ENCODE measurements around the gene ARHGEF18.

The ARHGEF18 gene

DNA sequence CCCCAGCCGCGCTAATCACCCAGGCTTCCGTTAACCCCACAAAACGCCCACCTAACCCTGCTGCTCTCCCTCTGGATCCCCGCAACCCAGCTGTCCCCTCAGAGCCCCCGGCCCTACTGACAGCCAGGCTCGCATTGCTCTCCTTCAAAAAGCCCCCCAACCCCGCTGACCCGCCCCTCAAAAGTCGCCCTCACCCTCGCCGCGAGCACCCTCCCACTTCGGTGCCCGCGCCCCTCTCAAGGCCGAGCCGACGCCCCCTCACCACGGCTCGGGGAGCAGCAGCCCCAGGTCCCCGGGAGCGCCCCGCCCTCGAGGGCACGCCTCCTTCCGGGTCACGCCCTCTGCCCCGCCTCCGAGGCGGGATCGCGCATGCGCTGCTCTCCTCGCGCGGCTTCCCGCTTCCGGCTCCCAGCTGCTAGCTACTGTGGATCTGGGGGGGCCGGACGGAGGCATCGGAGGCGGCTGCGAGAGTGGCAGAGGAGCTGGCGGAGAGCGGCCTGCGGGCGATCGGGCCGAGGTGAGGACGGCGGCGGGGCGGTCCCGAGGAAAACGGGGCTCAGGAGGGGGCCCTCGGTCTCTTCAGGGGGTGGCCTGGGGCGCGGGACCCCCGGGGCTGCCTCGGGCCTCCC, 46.1 kb downstream of the ARHGEF18 start:
- Histone ChIP-seq H2BK15ac (ENCODE audit: low read length) (no peak overlapping the region), H2AK5ac (ENCODE audit: low read depth, low read length) (peak overlapping the region; percentile 89), H2BK12ac (ENCODE audit: low read length) (peak overlapping the region; percentile 77), H3K23ac (ENCODE audit: low read depth, low read length, poor library complexity) (peak overlapping the region; percentile 87), H3K27me3 (ENCODE audit: control insufficient read depth in 3 of 3, insufficient read depth in 3 of 3, low read depth in 1 of 3, low read length in 3 of 3) (no peaks in the 10 kb centered on the region), H2BK120ac (ENCODE audit: low read depth, low read length) (no peak overlapping the region), H2AFZ (ENCODE audit: low read length) (peak overlapping the region; percentile 96), H3K9me3 (replicated peaks in 1 of 2; ENCODE audit: control insufficient read depth in 2 of 2, insufficient read depth in 1 of 2, low read depth in 1 of 2, low read length in 2 of 2) (peaks cover 0 to 3% of the 10 kb centered on the region in 2 donors), H3K9ac (ENCODE audit: low read depth, low read length, poor library complexity) (peak overlapping the region; percentile 95), H3K18ac (ENCODE audit: low read length) (peak overlapping the region; percentile 96), H3K4ac (ENCODE audit: low read length) (no peak overlapping the region), H2BK5ac (ENCODE audit: low read length) (peak overlapping the region; percentile 85), H4K91ac (ENCODE audit: low read depth, low read length, poor library complexity) (no peak overlapping the region), H3K4me2 (ENCODE audit: insufficient read depth, low read length, poor library complexity, severe bottlenecking) (peak overlapping the region; percentile 85), H3K4me3 (ENCODE audit: low read length in 2 of 2) (peak overlapping the region; percentile 94 to 99), H3K14ac (ENCODE audit: low read length) (no peak overlapping the region), H3K79me1 (ENCODE audit: low read depth, low read length) (peaks cover 3% of the 10 kb centered on the region), H3K27ac (replicated peaks; ENCODE audit: low read length) (no peak overlapping the region), H4K8ac (ENCODE audit: low read depth, low read length) (no peak overlapping the region), H3K36me3 (replicated peaks in 1 of 2; ENCODE audit: control insufficient read depth in 2 of 2, insufficient read depth in 2 of 2, low read length in 2 of 2) (peaks cover 0 to 3% of the 10 kb centered on the region in 2 donors), H3K4me1 (ENCODE audit: control insufficient read depth in 2 of 2, insufficient read depth in 1 of 2, low read depth in 1 of 2, low read length in 2 of 2) (peaks cover 4 to 14% of the 10 kb centered on the region in 2 donors)
- peak; percentile 94 for DNase-seq (ENCODE audit: low spot score)
- no CpG with 5 or more reads among the region's 61 CpGs for WGBS, 2 donors (ENCODE audit: extremely low coverage in 2 of 2, insufficient read length in 2 of 2, insufficient replicate concordance in 1 of 2)

DNA sequence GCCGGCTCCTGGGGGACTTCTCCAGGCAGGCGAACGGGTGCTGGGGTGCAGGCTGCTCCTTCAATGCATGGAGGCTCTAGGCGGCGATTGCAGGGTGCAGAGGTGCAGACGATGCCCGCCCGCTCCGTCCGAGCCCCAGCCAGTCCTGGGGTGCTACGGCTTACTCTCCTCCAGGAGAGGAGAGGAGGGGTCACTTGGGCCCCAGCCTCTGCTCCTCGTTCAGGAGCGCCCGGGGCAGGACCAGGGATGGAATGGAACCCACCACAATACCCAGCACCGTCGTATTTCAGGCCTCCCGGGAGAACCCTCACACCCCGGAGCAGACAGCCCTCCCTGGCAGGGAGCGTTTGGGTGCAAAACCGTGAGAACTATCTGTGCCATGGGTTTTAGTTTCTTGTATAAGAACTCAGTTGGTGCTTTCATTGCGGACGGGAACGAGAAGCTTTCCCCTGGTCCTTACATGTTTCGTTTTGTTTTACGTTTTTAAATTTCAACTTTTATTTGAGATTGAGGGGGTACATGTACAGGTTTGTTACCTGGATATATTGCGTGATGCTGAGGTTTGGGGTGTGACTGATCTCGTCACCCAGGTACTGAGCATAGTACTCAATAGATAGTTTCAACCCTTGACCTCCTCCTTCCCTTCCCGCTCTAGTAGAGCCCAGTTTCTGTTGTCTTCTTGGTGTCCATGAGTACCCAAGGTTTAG, 46.8 kb downstream of the ARHGEF18 start:
- H2BK120ac ChIP-seq (ENCODE audit: low read depth, low read length) = no peak overlapping the region
- DNase-seq (ENCODE audit: low spot score) = no peak
- peak overlapping the region; percentile 94 for H3K18ac ChIP-seq (ENCODE audit: low read length)
- H2BK15ac ChIP-seq (ENCODE audit: low read length) = no peak overlapping the region
- peak overlapping the region; percentile 95 for H3K9ac ChIP-seq (ENCODE audit: low read depth, low read length, poor library complexity)
- no peaks in the 10 kb centered on the region for H3K36me3 ChIP-seq (replicated peaks in 1 of 2; ENCODE audit: control insufficient read depth in 2 of 2, insufficient read depth in 2 of 2, low read length in 2 of 2)
- H2AK5ac ChIP-seq (ENCODE audit: low read depth, low read length) = peak overlapping the region; percentile 89
- H3K9me3 ChIP-seq (replicated peaks in 1 of 2; ENCODE audit: control insufficient read depth in 2 of 2, insufficient read depth in 1 of 2, low read depth in 1 of 2, low read length in 2 of 2) = peaks cover 0 to 3% of the 10 kb centered on the region in 2 donors
- H3K4me2 ChIP-seq (ENCODE audit: insufficient read depth, low read length, poor library complexity, severe bottlenecking) = peak overlapping the region; percentile 75
- peak overlapping the region; percentile 85 for H2BK5ac ChIP-seq (ENCODE audit: low read length)
- H3K14ac ChIP-seq (ENCODE audit: low read length) = no peak overlapping the region
- H3K4me3 ChIP-seq (ENCODE audit: low read length in 2 of 2) = peak overlapping the region; percentile 94 to 99
- H3K27me3 ChIP-seq (ENCODE audit: control insufficient read depth in 3 of 3, insufficient read depth in 3 of 3, low read depth in 1 of 3, low read length in 3 of 3) = no peaks in the 10 kb centered on the region
- no peak overlapping the region for H4K91ac ChIP-seq (ENCODE audit: low read depth, low read length, poor library complexity)
- H4K8ac ChIP-seq (ENCODE audit: low read depth, low read length) = no peak overlapping the region
- H2AFZ ChIP-seq (ENCODE audit: low read length) = peak overlapping the region; percentile 96
- H3K4me1 ChIP-seq (ENCODE audit: control insufficient read depth in 2 of 2, insufficient read depth in 1 of 2, low read depth in 1 of 2, low read length in 2 of 2) = peaks cover 4 to 14% of the 10 kb centered on the region in 2 donors
- no peak overlapping the region for H3K4ac ChIP-seq (ENCODE audit: low read length)
- H3K27ac ChIP-seq (replicated peaks; ENCODE audit: low read length) = no peak overlapping the region
- peak overlapping the region; percentile 77 for H2BK12ac ChIP-seq (ENCODE audit: low read length)
- WGBS, 2 donors (ENCODE audit: extremely low coverage in 2 of 2, insufficient read length in 2 of 2, insufficient replicate concordance in 1 of 2) = no CpG with 5 or more reads among the region's 28 CpGs
- H3K79me1 ChIP-seq (ENCODE audit: low read depth, low read length) = peaks cover 3% of the 10 kb centered on the region
- peak overlapping the region; percentile 87 for H3K23ac ChIP-seq (ENCODE audit: low read depth, low read length, poor library complexity)

- Histone ChIP-seq H3K4ac (ENCODE audit: low read length) (no peak overlapping the region), H4K8ac (ENCODE audit: low read depth, low read length) (no peak overlapping the region), H3K27ac (replicated peaks; ENCODE audit: low read length) (no peak overlapping the region), H2AFZ (ENCODE audit: low read length) (no peak overlapping the region), H3K18ac (ENCODE audit: low read length) (no peak overlapping the region), H2BK12ac (ENCODE audit: low read length) (no peak overlapping the region), H4K91ac (ENCODE audit: low read depth, low read length, poor library complexity) (no peak overlapping the region), H3K4me2 (ENCODE audit: insufficient read depth, low read length, poor library complexity, severe bottlenecking) (no peak overlapping the region), H3K14ac (ENCODE audit: low read length) (no peak overlapping the region), H2BK120ac (ENCODE audit: low read depth, low read length) (no peak overlapping the region), H3K9ac (ENCODE audit: low read depth, low read length, poor library complexity) (no peak overlapping the region), H3K79me1 (ENCODE audit: low read depth, low read length) (peaks cover 11% of the 10 kb centered on the region), H2AK5ac (ENCODE audit: low read depth, low read length) (no peak overlapping the region), H3K23ac (ENCODE audit: low read depth, low read length, poor library complexity) (no peak overlapping the region), H3K27me3 (ENCODE audit: control insufficient read depth in 3 of 3, insufficient read depth in 3 of 3, low read depth in 1 of 3, low read length in 3 of 3) (no peaks in the 10 kb centered on the region), H3K36me3 (replicated peaks in 1 of 2; ENCODE audit: control insufficient read depth in 2 of 2, insufficient read depth in 2 of 2, low read length in 2 of 2) (peaks cover 3 to 12% of the 10 kb centered on the region in 2 donors), H3K4me3 (ENCODE audit: low read length in 2 of 2) (no peak overlapping the region), H3K4me1 (ENCODE audit: control insufficient read depth in 2 of 2, insufficient read depth in 1 of 2, low read depth in 1 of 2, low read length in 2 of 2) (peaks cover 4 to 14% of the 10 kb centered on the region in 2 donors), H3K9me3 (replicated peaks in 1 of 2; ENCODE audit: control insufficient read depth in 2 of 2, insufficient read depth in 1 of 2, low read depth in 1 of 2, low read length in 2 of 2) (peaks cover 3 to 4% of the 10 kb centered on the region in 2 donors), H2BK5ac (ENCODE audit: low read length) (no peak overlapping the region), H2BK15ac (ENCODE audit: low read length) (no peak overlapping the region)
- WGBS, 2 donors (ENCODE audit: extremely low coverage in 2 of 2, insufficient read length in 2 of 2, insufficient replicate concordance in 1 of 2) = no CpG with 5 or more reads among the region's 9 CpGs
- DNase-seq (ENCODE audit: low spot score) = no peak
These were observed 49.0 kb downstream of the ARHGEF18 start for GRCh38 chr19:7397687-7398086.

All from neuronal stem cell (in vitro differentiated cells).